Measurements from ENCODE around the gene COPG2.

- no peak for TF ChIP-seq EZH2 (IDR thresholded peaks at IDR 0.05; ENCODE audit: borderline replicate concordance)
- no peak for TF ChIP-seq CTCF (IDR thresholded peaks at IDR 0.05; ENCODE audit: poor library complexity)
Observed at GRCh38 chr7:130595986-130596385, 72.6 kb downstream of the COPG2 start.

All from hepatocyte (in vitro differentiated cells).